HepG2 (cell line): ENCODE data around the gene ZKSCAN8. TPM values are rescaled to one million over a fixed set of nuclear protein-coding genes. Genes with fewer than 3 reads are reported as not detected.
A peak's percentile ranks its signal among the peaks of the same experiment; 100 is the strongest.

ENCODE experiments used
- ARNT2 ChIP-seq: sonication (generic); formaldehyde crosslinking; IDR thresholded peaks from 2 replicates; pipeline ENCODE4 v1.8.0; 2022; ENCODE audit warnings: mild to moderate bottlenecking, low read depth, missing genetic modification reagents, moderate library complexity
- ATRX ChIP-seq: sonication (generic); formaldehyde crosslinking; IDR thresholded peaks from 2 replicates; pipeline ENCODE4 v1.4.0; 2020; ENCODE audit warnings: missing genetic modification reagents, borderline replicate concordance
- CENPBD1 ChIP-seq: sonication (generic); formaldehyde crosslinking; IDR thresholded peaks from 2 replicates; pipeline ENCODE4 v1.8.0; 2022; ENCODE audit warnings: missing genetic modification reagents, low read depth, mild to moderate bottlenecking, borderline replicate concordance
- FLYWCH1 ChIP-seq: sonication (generic); formaldehyde crosslinking; IDR thresholded peaks from 2 replicates; pipeline ENCODE4 v1.8.1; 2023; ENCODE audit warnings: mild to moderate bottlenecking, missing genetic modification reagents
- KAT8 ChIP-seq: IDR thresholded peaks from 2 replicates; pipeline ENCODE4 v1.6.1; 2016; ENCODE audit warnings: missing genetic modification reagents, missing compliant biosample characterization
- MXD4 ChIP-seq: IDR thresholded peaks from 2 replicates; pipeline ENCODE4 v1.6.1; 2016; ENCODE audit warnings: mild to moderate bottlenecking, missing biosample characterization, missing genetic modification reagents
- SMAD9 ChIP-seq: sonication (generic); formaldehyde crosslinking; IDR thresholded peaks from 2 replicates; pipeline ENCODE4 v1.5.1; 2020; ENCODE audit warnings: mild to moderate bottlenecking, missing genetic modification reagents
- ZBED4 ChIP-seq: sonication (generic); formaldehyde crosslinking; IDR thresholded peaks from 2 replicates; pipeline ENCODE4 v1.4.0; 2020; ENCODE audit warnings: missing genetic modification reagents, borderline replicate concordance
- ZBTB20 ChIP-seq: sonication (generic); formaldehyde crosslinking; IDR thresholded peaks from 2 replicates; pipeline ENCODE4 v1.8.1; 2023; ENCODE audit warnings: missing genetic modification reagents, low read depth, mild to moderate bottlenecking, borderline replicate concordance
- ZBTB46 ChIP-seq: sonication (generic); formaldehyde crosslinking; IDR thresholded peaks from 2 replicates; pipeline ENCODE4 v1.4.0; 2020; ENCODE audit warnings: mild to moderate bottlenecking, missing genetic modification reagents, borderline replicate concordance
- ZEB1 ChIP-seq: IDR thresholded peaks from 2 replicates; pipeline ENCODE4 v1.6.1; 2012; ENCODE audit warnings: mild to moderate bottlenecking, low read depth, inconsistent platforms; ENCODE audit not compliant: insufficient replicate concordance
- ZNF207 ChIP-seq: fragments of 450-650 bp; IDR thresholded peaks from 2 replicates; pipeline ENCODE4 v1.6.1; 2016; ENCODE audit warnings: antibody characterized with exemption, borderline replicate concordance
- ZNF431 ChIP-seq: sonication (generic); formaldehyde crosslinking; IDR thresholded peaks from 2 replicates; pipeline ENCODE4 v1.9.0; 2022; ENCODE audit warnings: missing genetic modification reagents, low read depth, mild to moderate bottlenecking, borderline replicate concordance
- ZNF513 ChIP-seq: sonication (generic); formaldehyde crosslinking; conservative IDR thresholded peaks from 2 replicates; pipeline ENCODE4 v1.5.0; 2020; ENCODE audit warnings: missing genetic modification reagents
- ZNF709 ChIP-seq: sonication (generic); formaldehyde crosslinking; IDR thresholded peaks from 2 replicates; pipeline ENCODE4 v1.5.0; 2020; ENCODE audit warnings: mild to moderate bottlenecking, missing genetic modification reagents
- polyA plus RNA-seq, 8 experiments: library from polyadenylated mRNA; depleted of rRNA in 3 of 8; stranded (reverse) in 7 of 8; unstranded in 1 of 8; fragments of >200 nt; fragmentation: Illumina TruSeq in 4 of 8; extraction: Trizol in 4 of 8; gene quantifications; 2 replicates each; pipeline versions ENCODE4 v1.2.1 to v1.2.3, GENCODE V29; 2011 to 2016; ENCODE audit warnings: low read depth in 4 of 8, missing spikeins in 1 of 8, mixed read lengths in 1 of 8; ENCODE audit not compliant: insufficient read depth in 1 of 8
- total RNA-seq, 5 experiments: library from RNA; depleted of rRNA; stranded (reverse); fragments of >200 nt; fragmentation: Illumina TruSeq; extraction: Trizol; gene quantifications; 2 replicates each; pipeline ENCODE4 v1.2.3, GENCODE V29; 2016; ENCODE audit warnings: low read depth in 1 of 5
- TF ChIP-seq, protein P1 (sequence below), 2 experiments: IDR thresholded peaks; 2 replicates each; pipeline ENCODE4 v1.6.1; 2011 to 2012; ENCODE audit warnings: low read length in 2 of 2, borderline replicate concordance in 1 of 2, low read depth in 1 of 2, mild to moderate bottlenecking in 1 of 2, moderate library complexity in 1 of 2

Gene ZKSCAN8
- total and polyA plus RNA-seq, 2 of the 13 experiments (the other 11 are each of a cell fraction or from before 2014, with no cell fraction given): 12.4 to 20.9 TPM

DNA sequence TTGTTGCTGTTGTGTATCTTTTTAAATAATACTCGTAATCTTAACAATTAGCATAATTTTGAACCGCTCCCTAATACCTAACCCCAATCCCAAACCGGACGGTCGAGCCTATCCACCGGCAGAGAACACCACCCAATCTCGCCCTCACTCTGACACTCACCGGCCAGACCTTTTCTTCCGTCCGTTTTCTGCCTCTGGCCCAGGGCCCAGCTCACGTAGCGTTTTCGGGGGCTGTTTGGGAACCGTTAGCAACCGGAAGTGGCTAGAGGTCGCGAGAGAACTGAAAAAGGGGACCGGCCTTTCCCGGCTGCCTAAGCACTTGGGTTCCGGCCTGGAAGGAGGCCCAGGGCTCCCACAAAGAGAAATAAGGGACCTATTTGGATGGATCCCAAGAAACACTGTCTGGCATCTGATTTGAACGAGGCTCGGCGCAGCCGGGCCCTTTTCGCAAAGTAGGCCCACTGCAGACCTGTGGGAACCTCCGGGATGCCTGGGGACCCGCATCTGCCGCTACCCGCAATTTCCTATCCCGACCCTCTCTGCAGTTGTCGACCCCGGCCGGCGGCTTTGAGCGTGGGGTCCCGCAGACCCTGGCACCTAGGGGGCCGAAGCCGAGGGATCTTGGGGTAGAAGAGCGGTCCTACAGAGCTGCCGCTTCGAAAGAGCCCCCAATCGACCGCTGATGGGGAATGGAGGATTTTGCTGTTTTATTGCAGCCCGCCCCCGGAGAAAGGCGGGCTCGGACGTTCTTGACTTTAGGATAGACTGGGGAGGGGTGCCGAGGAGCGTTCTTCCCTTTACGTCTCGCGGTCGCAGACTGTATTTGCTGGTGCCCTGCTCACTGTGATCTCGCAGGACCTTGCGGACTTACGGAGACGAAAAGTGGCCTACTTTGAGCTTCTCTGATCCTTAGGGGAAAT, 4.8 kb upstream of the ZKSCAN8 start (continued):
- TF ChIP-seq CENPBD1 (CRISPR knock-in tag): no peak
- TF ChIP-seq ZBTB20: peak; percentile 88; the same call in 1 of the 2 replicates
- TF ChIP-seq ZBTB46 (CRISPR knock-in tag): no peak
- TF ChIP-seq ZBED4: peak; percentile 93
- TF ChIP-seq ZNF431 (CRISPR knock-in tag): peak; percentile 86; the same call in 1 of the 2 replicates
- TF ChIP-seq, protein P1, sequence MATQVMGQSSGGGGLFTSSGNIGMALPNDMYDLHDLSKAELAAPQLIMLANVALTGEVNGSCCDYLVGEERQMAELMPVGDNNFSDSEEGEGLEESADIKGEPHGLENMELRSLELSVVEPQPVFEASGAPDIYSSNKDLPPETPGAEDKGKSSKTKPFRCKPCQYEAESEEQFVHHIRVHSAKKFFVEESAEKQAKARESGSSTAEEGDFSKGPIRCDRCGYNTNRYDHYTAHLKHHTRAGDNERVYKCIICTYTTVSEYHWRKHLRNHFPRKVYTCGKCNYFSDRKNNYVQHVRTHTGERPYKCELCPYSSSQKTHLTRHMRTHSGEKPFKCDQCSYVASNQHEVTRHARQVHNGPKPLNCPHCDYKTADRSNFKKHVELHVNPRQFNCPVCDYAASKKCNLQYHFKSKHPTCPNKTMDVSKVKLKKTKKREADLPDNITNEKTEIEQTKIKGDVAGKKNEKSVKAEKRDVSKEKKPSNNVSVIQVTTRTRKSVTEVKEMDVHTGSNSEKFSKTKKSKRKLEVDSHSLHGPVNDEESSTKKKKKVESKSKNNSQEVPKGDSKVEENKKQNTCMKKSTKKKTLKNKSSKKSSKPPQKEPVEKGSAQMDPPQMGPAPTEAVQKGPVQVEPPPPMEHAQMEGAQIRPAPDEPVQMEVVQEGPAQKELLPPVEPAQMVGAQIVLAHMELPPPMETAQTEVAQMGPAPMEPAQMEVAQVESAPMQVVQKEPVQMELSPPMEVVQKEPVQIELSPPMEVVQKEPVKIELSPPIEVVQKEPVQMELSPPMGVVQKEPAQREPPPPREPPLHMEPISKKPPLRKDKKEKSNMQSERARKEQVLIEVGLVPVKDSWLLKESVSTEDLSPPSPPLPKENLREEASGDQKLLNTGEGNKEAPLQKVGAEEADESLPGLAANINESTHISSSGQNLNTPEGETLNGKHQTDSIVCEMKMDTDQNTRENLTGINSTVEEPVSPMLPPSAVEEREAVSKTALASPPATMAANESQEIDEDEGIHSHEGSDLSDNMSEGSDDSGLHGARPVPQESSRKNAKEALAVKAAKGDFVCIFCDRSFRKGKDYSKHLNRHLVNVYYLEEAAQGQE (IDR thresholded peaks at IDR 0.05; ENCODE audit: borderline replicate concordance in 1 of 2, low read depth in 1 of 2, low read length in 2 of 2): peak in 1 of 2 experiments; percentile 84; a peak in 2 of 4 replicates
- TF ChIP-seq FLYWCH1 (CRISPR knock-in tag): peak; percentile 66; the same call in 1 of the 2 replicates
- peak; percentile 92 for TF ChIP-seq ZEB1
- peak; percentile 96 for TF ChIP-seq ZNF709 (CRISPR knock-in tag)
- TF ChIP-seq ATRX (CRISPR knock-in tag): no peak
- TF ChIP-seq ZNF207: no peak
- TF ChIP-seq ARNT2 (CRISPR knock-in tag): peak; percentile 92
- TF ChIP-seq KAT8 (CRISPR knock-in tag): peak; percentile 99
- peak; percentile 82 for TF ChIP-seq MXD4 (CRISPR knock-in tag)
- no peak for TF ChIP-seq ZNF513 (CRISPR knock-in tag)
- TF ChIP-seq SMAD9: no peak; the same call in 1 of the 2 replicates
